MM.1S (cell line): ENCODE data around the gene DHRS2.

Source experiments
- DNase-seq: peaks from one replicate; pipeline ENCODE4 v3.0.0-alpha.2; 2015
- H2AFZ ChIP-seq: fragments of 300-600 bp; sonication (generic); 2 replicates; pipeline ENCODE4 v1.6.0; 2016; ENCODE audit warnings: antibody characterized with exemption, low read length
- H3F3A ChIP-seq: fragments of 300-600 bp; sonication (generic); 2 replicates; pipeline ENCODE4 v1.6.1; 2016; ENCODE audit warnings: mild to moderate bottlenecking, antibody characterized with exemption, low read length, moderate library complexity, mixed read lengths; ENCODE audit not compliant: insufficient read depth
- H3K27ac ChIP-seq: fragments of 300-600 bp; sonication (generic); 2 replicates; pipeline ENCODE4 v1.5.1; 2016; ENCODE audit warnings: mild to moderate bottlenecking, low read length
- H3K27me3 ChIP-seq: fragments of 300-600 bp; sonication (generic); replicated peaks from 2 replicates; pipeline ENCODE4 v1.6.0; 2016; ENCODE audit warnings: low read length; ENCODE audit not compliant: insufficient read depth
- H3K36me3 ChIP-seq: fragments of 300-600 bp; sonication (generic); replicated peaks from 2 replicates; pipeline ENCODE4 v1.6.1; 2016; ENCODE audit warnings: mild to moderate bottlenecking, low read length, mixed read lengths; ENCODE audit not compliant: insufficient read depth
- H3K4me1 ChIP-seq: fragments of 300-600 bp; sonication (generic); 2 replicates; pipeline ENCODE4 v1.6.1; 2016; ENCODE audit warnings: low read length, mixed read lengths
- H3K4me2 ChIP-seq: fragments of 300-600 bp; sonication (generic); 2 replicates; pipeline ENCODE4 v1.6.0; 2016; ENCODE audit warnings: low read depth, low read length
- H3K4me3 ChIP-seq: fragments of 300-600 bp; sonication (generic); 2 replicates; pipeline ENCODE4 v1.5.1; 2016; ENCODE audit warnings: low read length, mixed read lengths
- H3K79me2 ChIP-seq: fragments of 300-600 bp; sonication (generic); 2 replicates; pipeline ENCODE4 v1.6.1; 2016; ENCODE audit warnings: mixed run types, low read length, mixed read lengths
- H3K9ac ChIP-seq: fragments of 300-600 bp; sonication (generic); 2 replicates; pipeline ENCODE4 v1.6.1; 2016; ENCODE audit warnings: low read length, mixed read lengths
- H3K9me2 ChIP-seq: fragments of 300-600 bp; sonication (generic); replicated peaks from 2 replicates; pipeline ENCODE4 v1.6.1; 2016; ENCODE audit warnings: mild to moderate bottlenecking, low read length, mixed read lengths; ENCODE audit not compliant: insufficient read depth
- H3K9me3 ChIP-seq: fragments of 300-600 bp; sonication (generic); replicated peaks from 2 replicates; pipeline ENCODE4 v1.6.1; 2016; ENCODE audit warnings: mild to moderate bottlenecking, low read length, mixed read lengths; ENCODE audit not compliant: insufficient read depth
- H4K20me1 ChIP-seq: fragments of 300-600 bp; sonication (generic); 2 replicates; pipeline ENCODE4 v1.6.1; 2016; ENCODE audit warnings: mild to moderate bottlenecking, low read length, moderate library complexity, mixed read lengths; ENCODE audit not compliant: insufficient read depth
- CTCF ChIP-seq: fragments of 300-600 bp; sonication (generic); IDR thresholded peaks from 2 replicates; pipeline ENCODE4 v1.5.1; 2016; ENCODE audit warnings: antibody characterized with exemption, low read length, mixed read lengths
- EZH2 ChIP-seq: fragments of 300-600 bp; sonication (generic); optimal IDR thresholded peaks from 2 replicates; pipeline ENCODE3; 2017; ENCODE audit warnings: low read depth, mild to moderate bottlenecking, antibody characterized with exemption, low read length, mixed read lengths
- EZH2phosphoT487 ChIP-seq: fragments of 300-600 bp; sonication (generic); IDR thresholded peaks from 2 replicates; pipeline ENCODE4 v1.6.1; 2018; ENCODE audit warnings: antibody characterized with exemption, low read length

Gene DHRS2

GRCh38 chr14:23639891-23640523, 3.8 kb downstream of the DHRS2 start:
- H4K20me1 ChIP-seq, result no peaks in the 10 kb centered on the region
- no peak overlapping the region for H2AFZ ChIP-seq
- no peak overlapping the region for H3K9ac ChIP-seq
- no peaks in the 10 kb centered on the region for H3K9me2 ChIP-seq
- H3K27me3 ChIP-seq, result no peaks in the 10 kb centered on the region
- no peak overlapping the region for H3K4me2 ChIP-seq
- no peak overlapping the region for H3K27ac ChIP-seq
- H3K4me3 ChIP-seq, result no peak overlapping the region
- H3K9me3 ChIP-seq, result no peaks in the 10 kb centered on the region
- TF ChIP-seq CTCF (no peak), EZH2 (no peak), EZH2phosphoT487 (no peak)
- no peaks in the 10 kb centered on the region for H3K36me3 ChIP-seq
- no peaks in the 10 kb centered on the region for H3K79me2 ChIP-seq
- H3F3A ChIP-seq, result no peaks in the 10 kb centered on the region
- DNase-seq, result no peak
- no peaks in the 10 kb centered on the region for H3K4me1 ChIP-seq

GRCh38 chr14:23640524-23641141, 4.5 kb downstream of the DHRS2 start:
- no peak for TF ChIP-seq EZH2phosphoT487
- no peak for TF ChIP-seq CTCF
- no peak for TF ChIP-seq EZH2
- DNase-seq, result no peak
- no peaks in the 10 kb centered on the region for H3K27me3 ChIP-seq
- no peaks in the 10 kb centered on the region for H3K9me2 ChIP-seq
- no peaks in the 10 kb centered on the region for H3K9me3 ChIP-seq
- no peak overlapping the region for H3K9ac ChIP-seq
- no peak overlapping the region for H3K27ac ChIP-seq
- H3K36me3 ChIP-seq, result no peaks in the 10 kb centered on the region
- H3K4me1 ChIP-seq, result no peaks in the 10 kb centered on the region
- no peaks in the 10 kb centered on the region for H4K20me1 ChIP-seq
- no peak overlapping the region for H2AFZ ChIP-seq
- no peak overlapping the region for H3K4me2 ChIP-seq
- no peaks in the 10 kb centered on the region for H3F3A ChIP-seq
- no peak overlapping the region for H3K4me3 ChIP-seq
- no peaks in the 10 kb centered on the region for H3K79me2 ChIP-seq

GRCh38 chr14:23641180-23641914, 5.2 kb downstream of the DHRS2 start:
- Histone ChIP-seq H3K4me2 (no peak overlapping the region), H4K20me1 (no peaks in the 10 kb centered on the region), H3K36me3 (no peaks in the 10 kb centered on the region), H3K27me3 (no peaks in the 10 kb centered on the region), H2AFZ (no peak overlapping the region), H3K4me1 (no peaks in the 10 kb centered on the region), H3K9me2 (no peaks in the 10 kb centered on the region), H3F3A (no peaks in the 10 kb centered on the region), H3K9me3 (no peaks in the 10 kb centered on the region), H3K9ac (no peak overlapping the region), H3K79me2 (no peaks in the 10 kb centered on the region), H3K4me3 (no peak overlapping the region), H3K27ac (no peak overlapping the region)
- no peak for DNase-seq
- TF ChIP-seq EZH2phosphoT487 (no peak), CTCF (no peak), EZH2 (no peak)
